ENCODE data around the gene IQSEC1. TPM values are rescaled to one million over a fixed set of nuclear protein-coding genes. Genes with fewer than 3 reads are reported as not detected.

Gene IQSEC1
- total and polyA plus RNA-seq, 2 experiments from 2014 or later = 8.0 to 51.9 TPM

DNA sequence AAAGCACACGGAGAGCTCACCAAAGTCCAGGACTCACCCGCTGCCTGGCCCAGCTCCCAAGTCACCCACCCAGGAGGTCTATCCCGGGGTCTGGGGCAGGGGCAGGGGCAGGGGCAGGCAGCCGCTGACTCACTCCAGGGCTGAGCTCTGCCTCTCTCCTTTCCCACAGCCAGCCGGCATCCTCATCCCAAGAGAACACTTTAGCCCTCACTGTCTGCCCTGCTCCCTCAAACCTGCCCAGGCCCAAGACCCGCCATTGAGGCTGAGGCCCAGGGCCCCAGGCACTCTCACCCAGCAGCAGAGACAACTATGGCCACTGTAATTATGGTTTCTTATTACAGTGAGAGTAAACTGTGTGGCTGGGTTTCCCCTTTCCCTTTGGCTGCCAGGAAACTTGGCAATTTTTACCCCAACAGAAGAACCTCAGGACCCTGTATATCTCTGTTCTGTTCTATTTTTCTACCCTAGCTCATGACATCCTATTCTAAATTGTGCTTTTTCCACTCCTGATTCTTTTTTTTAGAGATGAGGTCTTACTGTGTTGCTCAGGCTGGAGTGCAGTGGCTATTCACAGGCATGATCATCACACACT lies 53.0 kb downstream of the IQSEC1 start (continued):
- TF ChIP-seq, protein P1, sequence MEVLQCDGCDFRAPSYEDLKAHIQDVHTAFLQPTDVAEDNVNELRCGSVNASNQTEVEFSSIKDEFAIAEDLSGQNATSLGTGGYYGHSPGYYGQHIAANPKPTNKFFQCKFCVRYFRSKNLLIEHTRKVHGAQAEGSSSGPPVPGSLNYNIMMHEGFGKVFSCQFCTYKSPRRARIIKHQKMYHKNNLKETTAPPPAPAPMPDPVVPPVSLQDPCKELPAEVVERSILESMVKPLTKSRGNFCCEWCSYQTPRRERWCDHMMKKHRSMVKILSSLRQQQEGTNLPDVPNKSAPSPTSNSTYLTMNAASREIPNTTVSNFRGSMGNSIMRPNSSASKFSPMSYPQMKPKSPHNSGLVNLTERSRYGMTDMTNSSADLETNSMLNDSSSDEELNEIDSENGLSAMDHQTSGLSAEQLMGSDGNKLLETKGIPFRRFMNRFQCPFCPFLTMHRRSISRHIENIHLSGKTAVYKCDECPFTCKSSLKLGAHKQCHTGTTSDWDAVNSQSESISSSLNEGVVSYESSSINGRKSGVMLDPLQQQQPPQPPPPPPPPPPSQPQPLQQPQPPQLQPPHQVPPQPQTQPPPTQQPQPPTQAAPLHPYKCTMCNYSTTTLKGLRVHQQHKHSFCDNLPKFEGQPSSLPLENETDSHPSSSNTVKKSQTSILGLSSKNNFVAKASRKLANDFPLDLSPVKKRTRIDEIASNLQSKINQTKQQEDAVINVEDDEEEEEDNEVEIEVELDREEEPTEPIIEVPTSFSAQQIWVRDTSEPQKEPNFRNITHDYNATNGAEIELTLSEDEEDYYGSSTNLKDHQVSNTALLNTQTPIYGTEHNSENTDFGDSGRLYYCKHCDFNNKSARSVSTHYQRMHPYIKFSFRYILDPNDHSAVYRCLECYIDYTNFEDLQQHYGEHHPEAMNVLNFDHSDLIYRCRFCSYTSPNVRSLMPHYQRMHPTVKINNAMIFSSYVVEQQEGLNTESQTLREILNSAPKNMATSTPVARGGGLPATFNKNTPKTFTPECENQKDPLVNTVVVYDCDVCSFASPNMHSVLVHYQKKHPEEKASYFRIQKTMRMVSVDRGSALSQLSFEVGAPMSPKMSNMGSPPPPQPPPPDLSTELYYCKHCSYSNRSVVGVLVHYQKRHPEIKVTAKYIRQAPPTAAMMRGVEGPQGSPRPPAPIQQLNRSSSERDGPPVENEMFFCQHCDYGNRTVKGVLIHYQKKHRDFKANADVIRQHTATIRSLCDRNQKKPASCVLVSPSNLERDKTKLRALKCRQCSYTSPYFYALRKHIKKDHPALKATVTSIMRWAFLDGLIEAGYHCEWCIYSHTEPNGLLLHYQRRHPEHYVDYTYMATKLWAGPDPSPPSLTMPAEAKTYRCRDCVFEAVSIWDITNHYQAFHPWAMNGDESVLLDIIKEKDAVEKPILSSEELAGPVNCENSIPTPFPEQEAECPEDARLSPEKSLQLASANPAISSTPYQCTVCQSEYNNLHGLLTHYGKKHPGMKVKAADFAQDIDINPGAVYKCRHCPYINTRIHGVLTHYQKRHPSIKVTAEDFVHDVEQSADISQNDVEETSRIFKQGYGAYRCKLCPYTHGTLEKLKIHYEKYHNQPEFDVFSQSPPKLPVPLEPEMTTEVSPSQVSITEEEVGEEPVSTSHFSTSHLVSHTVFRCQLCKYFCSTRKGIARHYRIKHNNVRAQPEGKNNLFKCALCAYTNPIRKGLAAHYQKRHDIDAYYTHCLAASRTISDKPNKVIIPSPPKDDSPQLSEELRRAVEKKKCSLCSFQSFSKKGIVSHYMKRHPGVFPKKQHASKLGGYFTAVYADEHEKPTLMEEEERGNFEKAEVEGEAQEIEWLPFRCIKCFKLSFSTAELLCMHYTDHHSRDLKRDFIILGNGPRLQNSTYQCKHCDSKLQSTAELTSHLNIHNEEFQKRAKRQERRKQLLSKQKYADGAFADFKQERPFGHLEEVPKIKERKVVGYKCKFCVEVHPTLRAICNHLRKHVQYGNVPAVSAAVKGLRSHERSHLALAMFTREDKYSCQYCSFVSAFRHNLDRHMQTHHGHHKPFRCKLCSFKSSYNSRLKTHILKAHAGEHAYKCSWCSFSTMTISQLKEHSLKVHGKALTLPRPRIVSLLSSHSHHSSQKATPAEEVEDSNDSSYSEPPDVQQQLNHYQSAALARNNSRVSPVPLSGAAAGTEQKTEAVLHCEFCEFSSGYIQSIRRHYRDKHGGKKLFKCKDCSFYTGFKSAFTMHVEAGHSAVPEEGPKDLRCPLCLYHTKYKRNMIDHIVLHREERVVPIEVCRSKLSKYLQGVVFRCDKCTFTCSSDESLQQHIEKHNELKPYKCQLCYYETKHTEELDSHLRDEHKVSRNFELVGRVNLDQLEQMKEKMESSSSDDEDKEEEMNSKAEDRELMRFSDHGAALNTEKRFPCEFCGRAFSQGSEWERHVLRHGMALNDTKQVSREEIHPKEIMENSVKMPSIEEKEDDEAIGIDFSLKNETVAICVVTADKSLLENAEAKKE (CRISPR knock-in tag; IDR thresholded peaks at IDR 0.05) = no peak
- no peak for TF ChIP-seq EZH2phosphoT487 (IDR thresholded peaks at IDR 0.05; ENCODE audit: unreplicated experiment)
- no peak for TF ChIP-seq STAT1 (IDR thresholded peaks at IDR 0.05; ENCODE audit: unreplicated experiment)
- TF ChIP-seq ZNF114 (CRISPR knock-in tag; IDR thresholded peaks at IDR 0.05) = no peak
- no peak for TF ChIP-seq CREB1 (CRISPR knock-in tag; IDR thresholded peaks at IDR 0.05; ENCODE audit: low read depth)
- TF ChIP-seq, protein P2, sequence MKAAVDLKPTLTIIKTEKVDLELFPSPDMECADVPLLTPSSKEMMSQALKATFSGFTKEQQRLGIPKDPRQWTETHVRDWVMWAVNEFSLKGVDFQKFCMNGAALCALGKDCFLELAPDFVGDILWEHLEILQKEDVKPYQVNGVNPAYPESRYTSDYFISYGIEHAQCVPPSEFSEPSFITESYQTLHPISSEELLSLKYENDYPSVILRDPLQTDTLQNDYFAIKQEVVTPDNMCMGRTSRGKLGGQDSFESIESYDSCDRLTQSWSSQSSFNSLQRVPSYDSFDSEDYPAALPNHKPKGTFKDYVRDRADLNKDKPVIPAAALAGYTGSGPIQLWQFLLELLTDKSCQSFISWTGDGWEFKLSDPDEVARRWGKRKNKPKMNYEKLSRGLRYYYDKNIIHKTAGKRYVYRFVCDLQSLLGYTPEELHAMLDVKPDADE (IDR thresholded peaks at IDR 0.05) = no peak
- TF ChIP-seq EZH2 (IDR thresholded peaks at IDR 0.05; ENCODE audit: low read depth, unreplicated experiment) = no peak
- TF ChIP-seq POLR2AphosphoS5 (IDR thresholded peaks at IDR 0.05; ENCODE audit: low read depth) = no peak
- no peak for TF ChIP-seq NANOG (IDR thresholded peaks at IDR 0.05; ENCODE audit: borderline replicate concordance)
- no peak for TF ChIP-seq JUNB (IDR thresholded peaks at IDR 0.05; ENCODE audit: unreplicated experiment)
